Adrenal gland (tissue), 12 donors: ENCODE data around the gene PAXX. TPM values are rescaled to one million over a fixed set of nuclear protein-coding genes. Genes with fewer than 3 reads are reported as not detected.

ENCODE experiments used
- DNase-seq, 7 donors: peaks; one replicate each; pipeline ENCODE4 v3.0.0-alpha.2; 2019 to 2020
- H3K27ac ChIP-seq, 5 donors: fragments of 200-600 bp; sonication (generic) in 4 of 5; 1 replicate in 3 of 5; 2 replicates in 2 of 5; pipeline versions ENCODE4 v1.5.1 to v1.8.0; 2016 to 2020; ENCODE audit warnings: mild to moderate bottlenecking in 1 of 5
- H3K27me3 ChIP-seq: fragments of 200-600 bp; 2 replicates; pipeline ENCODE4 v1.8.0; 2021
- H3K36me3 ChIP-seq, 2 donors: fragments of 200-600 bp; replicated peaks in 1 of 2; 1 replicate in 1 of 2; 2 replicates in 1 of 2; pipeline versions ENCODE4 v1.5.1 to v1.8.0; 2018 to 2022
- H3K4me1 ChIP-seq, 2 donors: fragments of 200-600 bp; replicated peaks in 1 of 2; 1 replicate in 1 of 2; 2 replicates in 1 of 2; pipeline versions ENCODE4 v1.5.1 to v1.8.0; 2018 to 2021
- H3K4me3 ChIP-seq, 4 donors: fragments of 200-600 bp; sonication (generic) in 3 of 4; one replicate each; pipeline ENCODE4 v1.5.1; 2016 to 2018
- H3K9me3 ChIP-seq, 3 donors: fragments of 200-600 bp; sonication (generic) in 1 of 3; replicated peaks in 1 of 3; 1 replicate in 2 of 3; 2 replicates in 1 of 3; pipeline versions ENCODE4 v1.5.1 to v1.8.0; 2016 to 2021
- CTCF ChIP-seq, 6 experiments: fragments of 450-650 bp in 4 of 6; fragments of 200-600 bp in 2 of 6; sonication (generic) in 1 of 6; IDR thresholded peaks; 1 replicate in 5 of 6; 2 replicates in 1 of 6; pipeline versions ENCODE4 v1.5.1 to v1.8.0; 2016 to 2021; ENCODE audit warnings: antibody characterized with exemption in 6 of 6, mild to moderate bottlenecking in 2 of 6, moderate library complexity in 1 of 6
- POLR2A ChIP-seq, 2 donors: fragments of 450-650 bp; IDR thresholded peaks; one replicate each; pipeline ENCODE4 v1.6.1; 2017; ENCODE audit warnings: antibody characterized with exemption in 2 of 2, mild to moderate bottlenecking in 2 of 2, moderate library complexity in 1 of 2
- WGBS, 4 donors: extraction: QIAGEN DNeasy Blood & Tissue Kit in 2 of 4; methylation state at CpG; one replicate each; pipeline versions ENCODE4 v1.1.5 to v1.1.7; 2013 to 2017; 5-methylcytosine and 5-hydroxymethylcytosine counted together
- intact Hi-C, 2 donors: fragments of 100-400 bp; cut with DNase I; formaldehyde crosslinking; loops; one replicate each; pipeline versions ENCODE4 v1.14.1 to v1.15.0; 2022 to 2023
- polyA plus RNA-seq, 3 donors: library from polyadenylated mRNA; stranded (reverse); fragments of 200-250 nt in 2 of 3; fragments of 350-450 nt in 1 of 3; fragmentation: Illumina TruSeq in 1 of 3; extraction: RNeasy Lipid Tissue Mini Kit (QIAGEN cat#74804) in 1 of 3; gene quantifications; one replicate each; pipeline ENCODE4 v1.2.3, GENCODE V29; 2013 to 2014
- total RNA-seq, 9 donors: library from RNA; depleted of rRNA in 4 of 9; stranded (reverse); fragments of >200 nt in 4 of 9; fragments of 120-200 nt in 1 of 9; fragmentation: NEBNext Ultra II Directional in 1 of 9; extraction: Animal tissue kit (Norgen Biotek cat#: 25700) in 1 of 9; gene quantifications; one replicate each; pipeline versions ENCODE4 v1.1.0 to v1.2.4, GENCODE V29; 2013 to 2023
- donor health status: healthy with polysubstance abuse.
- donor health status: Bipolar disorder and iron deficiency.
- donor health status: DM: yes; HTN: yes; CAD: no.
- donor health status: DM: no; HTN: no; CAD: no.
- donor health status: DM: no; HTN: no; CAD: no.
- donor health status: DM: yes; HTN: yes; CAD: no.

Gene PAXX
- total and polyA plus RNA-seq, 12 donors, result 4.9 to 363 (median 36.5) TPM

- DNase-seq, result no peak
- peaks cover 0 to 44% of the 10 kb centered on the region in 2 donors for H3K36me3 ChIP-seq
- no peaks in the 10 kb centered on the region for H3K9me3 ChIP-seq
- H3K27ac ChIP-seq, result no peak overlapping the region
- intact Hi-C loops, result no loop called here
- 86 to 100% (median 97%) methylated on average over 3 to 16 of the region's 16 CpGs for WGBS, 4 donors
- no peak overlapping the region for H3K4me3 ChIP-seq
- TF ChIP-seq CTCF (IDR thresholded peaks at IDR 0.05) (no peak), POLR2A (IDR thresholded peaks at IDR 0.05) (no peak)
- H3K27me3 ChIP-seq, result no peaks in the 10 kb centered on the region
- H3K4me1 ChIP-seq, result no peaks in the 10 kb centered on the region
Observed at GRCh38 chr9:137016436-137016835, 24.2 kb downstream of the PAXX start.

- intact Hi-C loops, result no loop called here
- 95 to 99% (median 97%) methylated on average over 17 to 28 of the region's 28 CpGs for WGBS, 4 donors
- Histone ChIP-seq H3K27ac (no peak overlapping the region), H3K9me3 (no peaks in the 10 kb centered on the region), H3K4me3 (no peak overlapping the region), H3K36me3 (peaks cover 0 to 38% of the 10 kb centered on the region in 2 donors), H3K27me3 (no peaks in the 10 kb centered on the region), H3K4me1 (no peaks in the 10 kb centered on the region)
- no peak for DNase-seq
- TF ChIP-seq POLR2A (IDR thresholded peaks at IDR 0.05) (no peak), CTCF (IDR thresholded peaks at IDR 0.05) (no peak)
Observed at GRCh38 chr9:137017071-137017470, 24.8 kb downstream of the PAXX start.

GRCh38 chr9:137017791-137018497, 25.7 kb downstream of the PAXX start:
- intact Hi-C loops, result no loop called here
- H3K9me3 ChIP-seq, result no peaks in the 10 kb centered on the region
- 92 to 98% (median 95%) methylated on average over 18 to 45 of the region's 45 CpGs for WGBS, 4 donors
- H3K4me1 ChIP-seq, result no peaks in the 10 kb centered on the region
- H3K27me3 ChIP-seq, result no peaks in the 10 kb centered on the region
- H3K27ac ChIP-seq, result no peak overlapping the region
- no peak overlapping the region for H3K4me3 ChIP-seq
- DNase-seq, result no peak
- H3K36me3 ChIP-seq, result peaks cover 0 to 38% of the 10 kb centered on the region in 2 donors
- TF ChIP-seq CTCF (IDR thresholded peaks at IDR 0.05) (no peak), POLR2A (IDR thresholded peaks at IDR 0.05) (no peak)

- TF ChIP-seq POLR2A (IDR thresholded peaks at IDR 0.05), result no peak
- TF ChIP-seq CTCF (IDR thresholded peaks at IDR 0.05), result no peak
- 90 to 94% (median 92%) methylated on average over 18 to 36 of the region's 36 CpGs for WGBS, 4 donors
- no peaks in the 10 kb centered on the region for H3K9me3 ChIP-seq
- no peak overlapping the region for H3K27ac ChIP-seq
- no peak overlapping the region for H3K4me3 ChIP-seq
- H3K4me1 ChIP-seq, result no peaks in the 10 kb centered on the region
- peaks cover 0 to 38% of the 10 kb centered on the region in 2 donors for H3K36me3 ChIP-seq
- DNase-seq, result no peak
- intact Hi-C loops, result no loop called here
- H3K27me3 ChIP-seq, result no peaks in the 10 kb centered on the region
Observed at GRCh38 chr9:137018761-137019559, 26.7 kb downstream of the PAXX start.
